Skeletal muscle satellite cell (primary cell): ENCODE results near the gene PLXNA4.

ENCODE experiments used
- H3K27me3 ChIP-seq: 2 replicates; pipeline ENCODE4 v1.7.0; 2013; ENCODE audit warnings: low read length; ENCODE audit not compliant: control insufficient read depth, insufficient read depth
- H3K36me3 ChIP-seq: 2 replicates; pipeline ENCODE4 v1.7.0; 2013; ENCODE audit warnings: mild to moderate bottlenecking, control low read depth, low read length; ENCODE audit not compliant: insufficient read depth
- H3K4me1 ChIP-seq: 2 replicates; pipeline ENCODE4 v1.7.0; 2013; ENCODE audit warnings: low read length; ENCODE audit not compliant: control insufficient read depth, insufficient read depth
- H3K4me2 ChIP-seq: 2 replicates; pipeline ENCODE4 v1.7.0; 2013; ENCODE audit warnings: mild to moderate bottlenecking, low read length
- H3K4me3 ChIP-seq: 2 replicates; pipeline ENCODE4 v1.7.0; 2013; ENCODE audit warnings: low read length
- H3K9ac ChIP-seq: 2 replicates; pipeline ENCODE4 v1.7.0; 2013; ENCODE audit warnings: mild to moderate bottlenecking, low read depth, low read length, moderate library complexity
- H3K9me3 ChIP-seq: replicated peaks from 2 replicates; pipeline ENCODE4 v1.7.0; 2013; ENCODE audit warnings: mild to moderate bottlenecking, control low read depth, low read length

Gene PLXNA4

GRCh38 chr7:132311733-132312132 is 264.5 kb downstream of the PLXNA4 start:
- Histone ChIP-seq H3K9me3 (no peaks in the 10 kb centered on the region), H3K4me1 (no peaks in the 10 kb centered on the region), H3K9ac (no peak overlapping the region), H3K4me3 (no peak overlapping the region), H3K36me3 (no peaks in the 10 kb centered on the region), H3K27me3 (no peaks in the 10 kb centered on the region), H3K4me2 (no peak overlapping the region)

- Histone ChIP-seq H3K4me2 (no peak overlapping the region), H3K9ac (no peak overlapping the region), H3K9me3 (no peaks in the 10 kb centered on the region), H3K36me3 (no peaks in the 10 kb centered on the region), H3K4me3 (no peak overlapping the region), H3K27me3 (no peaks in the 10 kb centered on the region), H3K4me1 (no peaks in the 10 kb centered on the region)
Observed at GRCh38 chr7:132309102-132309805, 267.0 kb downstream of the PLXNA4 start.

GRCh38 chr7:132307465-132307864 is 268.8 kb downstream of the PLXNA4 start:
- no peaks in the 10 kb centered on the region for H3K27me3 ChIP-seq
- H3K9me3 ChIP-seq = no peaks in the 10 kb centered on the region
- H3K36me3 ChIP-seq = no peaks in the 10 kb centered on the region
- no peak overlapping the region for H3K4me3 ChIP-seq
- H3K9ac ChIP-seq = no peak overlapping the region
- no peaks in the 10 kb centered on the region for H3K4me1 ChIP-seq
- no peak overlapping the region for H3K4me2 ChIP-seq

- H3K9ac ChIP-seq = no peak overlapping the region
Observed at GRCh38 chr7:132300599-132301277, 275.5 kb downstream of the PLXNA4 start.

GRCh38 chr7:132298790-132299189 is 277.5 kb downstream of the PLXNA4 start:
- Histone ChIP-seq H3K9me3 (no peaks in the 10 kb centered on the region), H3K27me3 (no peaks in the 10 kb centered on the region), H3K36me3 (no peaks in the 10 kb centered on the region), H3K9ac (no peak overlapping the region), H3K4me2 (no peak overlapping the region), H3K4me3 (no peak overlapping the region), H3K4me1 (no peaks in the 10 kb centered on the region)

More at GRCh38 chr7:132300599-132301277, 275.5 kb downstream of the PLXNA4 start:
- Histone ChIP-seq H3K36me3 (no peaks in the 10 kb centered on the region), H3K4me1 (no peaks in the 10 kb centered on the region), H3K4me3 (no peak overlapping the region), H3K9me3 (no peaks in the 10 kb centered on the region), H3K27me3 (no peaks in the 10 kb centered on the region), H3K4me2 (no peak overlapping the region)

- H3K27me3 ChIP-seq = no peaks in the 10 kb centered on the region
- no peak overlapping the region for H3K4me3 ChIP-seq
- no peaks in the 10 kb centered on the region for H3K36me3 ChIP-seq
- no peaks in the 10 kb centered on the region for H3K9me3 ChIP-seq
- no peaks in the 10 kb centered on the region for H3K4me1 ChIP-seq
- H3K4me2 ChIP-seq = no peak overlapping the region
- no peak overlapping the region for H3K9ac ChIP-seq
Observed at GRCh38 chr7:132296820-132297219, 279.4 kb downstream of the PLXNA4 start.

GRCh38 chr7:132295175-132295574 is 281.1 kb downstream of the PLXNA4 start:
- H3K4me3 ChIP-seq = no peak overlapping the region
- no peaks in the 10 kb centered on the region for H3K4me1 ChIP-seq
- no peak overlapping the region for H3K4me2 ChIP-seq
- no peaks in the 10 kb centered on the region for H3K9me3 ChIP-seq
- no peaks in the 10 kb centered on the region for H3K36me3 ChIP-seq
- no peaks in the 10 kb centered on the region for H3K27me3 ChIP-seq
- H3K9ac ChIP-seq = no peak overlapping the region

- H3K9ac ChIP-seq = no peak overlapping the region
Observed at GRCh38 chr7:132292803-132293202, 283.5 kb downstream of the PLXNA4 start.

GRCh38 chr7:132291481-132291880 is 284.8 kb downstream of the PLXNA4 start:
- H3K4me1 ChIP-seq = no peaks in the 10 kb centered on the region
- H3K4me3 ChIP-seq = no peak overlapping the region
- H3K4me2 ChIP-seq = no peak overlapping the region
- no peak overlapping the region for H3K9ac ChIP-seq
- no peaks in the 10 kb centered on the region for H3K27me3 ChIP-seq
- no peaks in the 10 kb centered on the region for H3K36me3 ChIP-seq
- no peaks in the 10 kb centered on the region for H3K9me3 ChIP-seq

More at GRCh38 chr7:132292803-132293202, 283.5 kb downstream of the PLXNA4 start:
- Histone ChIP-seq H3K36me3 (no peaks in the 10 kb centered on the region), H3K4me3 (no peak overlapping the region), H3K9me3 (no peaks in the 10 kb centered on the region), H3K27me3 (no peaks in the 10 kb centered on the region), H3K4me1 (no peaks in the 10 kb centered on the region), H3K4me2 (no peak overlapping the region)

- Histone ChIP-seq H3K4me3 (no peak overlapping the region), H3K4me1 (no peaks in the 10 kb centered on the region), H3K36me3 (no peaks in the 10 kb centered on the region), H3K4me2 (no peak overlapping the region), H3K9me3 (no peaks in the 10 kb centered on the region), H3K9ac (no peak overlapping the region), H3K27me3 (no peaks in the 10 kb centered on the region)
Observed at GRCh38 chr7:132290021-132290420, 286.2 kb downstream of the PLXNA4 start.

GRCh38 chr7:132286836-132287235 is 289.4 kb downstream of the PLXNA4 start:
- H3K4me3 ChIP-seq = no peak overlapping the region
- no peaks in the 10 kb centered on the region for H3K27me3 ChIP-seq
- H3K36me3 ChIP-seq = no peaks in the 10 kb centered on the region
- no peaks in the 10 kb centered on the region for H3K4me1 ChIP-seq
- no peak overlapping the region for H3K9ac ChIP-seq
- no peaks in the 10 kb centered on the region for H3K9me3 ChIP-seq
- H3K4me2 ChIP-seq = no peak overlapping the region

- Histone ChIP-seq H3K9me3 (no peaks in the 10 kb centered on the region), H3K4me3 (no peak overlapping the region), H3K4me1 (no peaks in the 10 kb centered on the region), H3K36me3 (no peaks in the 10 kb centered on the region), H3K9ac (no peak overlapping the region), H3K4me2 (no peak overlapping the region), H3K27me3 (no peaks in the 10 kb centered on the region)
Observed at GRCh38 chr7:132280335-132280734, 295.9 kb downstream of the PLXNA4 start.
